HepG2 (cell line): ENCODE measurements around the gene ARHGEF11. TPM values are rescaled to one million over a fixed set of nuclear protein-coding genes. Genes with fewer than 3 reads are reported as not detected.

ENCODE experiments used
- ATAC-seq: fragments of 200-7000 bp; cut with Tn5 transposase; 3 replicates; pipeline ENCODE4 v1.9.1; 2020; ENCODE audit warnings: mild to moderate bottlenecking, moderate library complexity
- BruUV-seq: library from RNA; stranded (reverse); fragments of 400-500 nt; replicated peaks from 2 replicates; lab custom pipeline; 2021; lab: Mats Ljungman, UMichigan
- CTCF ChIA-PET: fragments of 300-600 bp; formaldehyde crosslinking; extraction: SDS; loops from one replicate; lab custom pipeline; 2021; ENCODE audit warnings: low total read pairs, inconsistent platforms, low intra/inter-chr PET ratio; lab: Yijun Ruan, JAX
- POLR2A ChIA-PET: fragments of 350-600 bp; sonication (Branson Sonifier 250); formaldehyde crosslinking; loops from one replicate; lab custom pipeline; 2020; ENCODE audit warnings: antibody characterized with exemption, inconsistent platforms; lab: Yijun Ruan, JAX
- DNase-seq: peaks from one replicate; pipeline ENCODE4 v3.0.0-alpha.2; 2015; ENCODE audit warnings: low spot score
- FAIRE-seq: peaks from 3 replicates; lab custom pipeline; 2011; peaks lifted over from hg19 to GRCh38; lab: Jason Lieb, UNC
- H2AFZ ChIP-seq: one replicate; pipeline ENCODE4 v1.6.1; 2011; ENCODE audit warnings: low read length, inconsistent platforms
- H3K27ac ChIP-seq: fragments of 300-600 bp; 3 replicates; pipeline ENCODE4 v1.8.0; 2011; ENCODE audit warnings: mixed run types, mild to moderate bottlenecking, mixed read lengths, low read length, inconsistent platforms; ENCODE audit not compliant: insufficient read depth; ENCODE audit errors: extremely low read length
- H3K27me3 ChIP-seq, 2 experiments: fragments of 200-600 bp in 1 of 2; 2 replicates in 1 of 2; 3 replicates in 1 of 2; pipeline versions ENCODE4 v1.6.0 to v1.8.0; 2011; ENCODE audit warnings: low read length in 2 of 2, mild to moderate bottlenecking in 2 of 2, moderate library complexity in 2 of 2, inconsistent platforms in 1 of 2; ENCODE audit not compliant: insufficient read depth in 2 of 2, control insufficient read depth in 1 of 2
- H3K36me3 ChIP-seq, 2 experiments: fragments of 200-600 bp in 1 of 2; replicated peaks in 1 of 2; 2 replicates in 1 of 2; 3 replicates in 1 of 2; pipeline versions ENCODE4 v1.5.1 to v1.8.0; 2011; ENCODE audit warnings: low read length in 2 of 2, inconsistent platforms in 1 of 2; ENCODE audit not compliant: insufficient read depth in 2 of 2, control insufficient read depth in 1 of 2
- H3K4me1 ChIP-seq: 2 replicates; pipeline ENCODE4 v1.5.1; 2012; ENCODE audit warnings: low read length, inconsistent platforms; ENCODE audit not compliant: insufficient read depth
- H3K4me2 ChIP-seq: 2 replicates; pipeline ENCODE4 v1.6.0; 2011; ENCODE audit warnings: low read depth, low read length, inconsistent platforms
- H3K4me3 ChIP-seq, 3 experiments: fragments of 200-600 bp in 1 of 3; sonication (generic), shearing (Covaris generic) in 1 of 3; replicated peaks in 1 of 3; 2 replicates each; pipeline ENCODE4 v1.5.1; 2011 to 2016; ENCODE audit warnings: low read length in 3 of 3, inconsistent platforms in 2 of 3, low read depth in 2 of 3, mild to moderate bottlenecking in 2 of 3, control low read depth in 1 of 3, mixed read lengths in 1 of 3; ENCODE audit not compliant: insufficient read depth in 1 of 3
- H3K79me2 ChIP-seq: one replicate; pipeline ENCODE4 v1.6.1; 2011; ENCODE audit warnings: low read length, inconsistent platforms; ENCODE audit not compliant: insufficient read depth
- H3K9ac ChIP-seq: 2 replicates; pipeline ENCODE4 v1.6.0; 2011; ENCODE audit warnings: mild to moderate bottlenecking, low read depth, low read length, inconsistent platforms; ENCODE audit not compliant: insufficient read depth
- H3K9me3 ChIP-seq: 2 replicates; pipeline ENCODE4 v1.5.1; 2012; ENCODE audit warnings: mild to moderate bottlenecking, low read length
- H4K20me1 ChIP-seq: 2 replicates; pipeline ENCODE4 v1.6.0; 2011; ENCODE audit warnings: inconsistent platforms, mild to moderate bottlenecking, low read length, moderate library complexity; ENCODE audit not compliant: insufficient read depth
- ARID5B ChIP-seq: IDR thresholded peaks from 2 replicates; pipeline ENCODE4 v1.4.0; 2020; ENCODE audit warnings: mild to moderate bottlenecking, missing genetic modification reagents
- CEBPG ChIP-seq: IDR thresholded peaks from 2 replicates; pipeline ENCODE4 v1.6.1; 2016
- FLYWCH1 ChIP-seq: sonication (generic); formaldehyde crosslinking; IDR thresholded peaks from 2 replicates; pipeline ENCODE4 v1.8.1; 2023; ENCODE audit warnings: mild to moderate bottlenecking, missing genetic modification reagents
- KAT2B ChIP-seq: fragments of 150-350 bp; IDR thresholded peaks from 2 replicates; pipeline ENCODE4 v1.6.1; 2014; ENCODE audit warnings: low read depth, low read length, borderline replicate concordance
- MLXIP ChIP-seq: sonication (generic); formaldehyde crosslinking; IDR thresholded peaks from 2 replicates; pipeline ENCODE4 v1.9.0; 2021; ENCODE audit warnings: missing genetic modification reagents, borderline replicate concordance
- PHF21A ChIP-seq: sonication (generic); formaldehyde crosslinking; IDR thresholded peaks from 2 replicates; pipeline ENCODE4 v1.5.0; 2020; ENCODE audit warnings: mild to moderate bottlenecking, missing genetic modification reagents
- RBM22 ChIP-seq: fragments of 200-400 bp; formaldehyde crosslinking; optimal IDR thresholded peaks from 2 replicates; pipeline ENCODE3; 2017; ENCODE audit warnings: mild to moderate bottlenecking, low read length, moderate library complexity
- SUZ12 ChIP-seq: fragments of 150-350 bp; IDR thresholded peaks from 2 replicates; pipeline ENCODE4 v1.6.1; 2014; ENCODE audit warnings: low read depth, low read length
- TBL1XR1 ChIP-seq: fragments of 150-350 bp; IDR thresholded peaks from 2 replicates; pipeline ENCODE4 v1.6.1; 2014; ENCODE audit warnings: borderline replicate concordance, low read length; ENCODE audit not compliant: partially characterized antibody
- ZNF10 ChIP-seq: sonication (generic); formaldehyde crosslinking; IDR thresholded peaks from 2 replicates; pipeline ENCODE4 v1.4.0; 2020; ENCODE audit warnings: mild to moderate bottlenecking, low read depth, missing genetic modification reagents, borderline replicate concordance
- ZNF30 ChIP-seq: sonication (generic); formaldehyde crosslinking; IDR thresholded peaks from 2 replicates; pipeline ENCODE4 v1.5.0; 2020; ENCODE audit warnings: mild to moderate bottlenecking, missing genetic modification reagents
- ZNF557 ChIP-seq: sonication (generic); formaldehyde crosslinking; IDR thresholded peaks from 2 replicates; pipeline ENCODE4 v1.4.0; 2020; ENCODE audit warnings: missing genetic modification reagents
- ZSCAN22 ChIP-seq: sonication (generic); formaldehyde crosslinking; IDR thresholded peaks from 2 replicates; pipeline ENCODE4 v1.4.0; 2020; ENCODE audit warnings: mild to moderate bottlenecking, missing genetic modification reagents
- ZSCAN31 ChIP-seq: sonication (generic); formaldehyde crosslinking; IDR thresholded peaks from 2 replicates; pipeline ENCODE4 v1.5.0; 2020; ENCODE audit warnings: low read depth, mild to moderate bottlenecking, missing genetic modification reagents
- ZXDC ChIP-seq: sonication (generic); formaldehyde crosslinking; IDR thresholded peaks from 2 replicates; pipeline ENCODE4 v1.5.0; 2020; ENCODE audit warnings: mild to moderate bottlenecking, missing genetic modification reagents
- WGBS: methylation state at CpG from one replicate; pipeline ENCODE4 v1.1.6; 2017; ENCODE audit warnings: low lambda C conversion rate; 5-methylcytosine and 5-hydroxymethylcytosine counted together
- in situ Hi-C: cut with HindIII; loops from 2 replicates; pipeline ENCODE4 v1.10.0; 2017; ENCODE audit warnings: low pct_unique_long_range_greater_than_20kb; ENCODE audit not compliant: extremely low pct_ligation_motif_present
- intact Hi-C: fragments of 100-400 bp; cut with micrococcal nuclease; formaldehyde crosslinking; loops from one replicate; pipeline ENCODE4 v1.10.0; 2022; ENCODE audit not compliant: unreplicated experiment
- polyA plus RNA-seq, 8 experiments: library from polyadenylated mRNA; depleted of rRNA in 3 of 8; stranded (reverse) in 7 of 8; unstranded in 1 of 8; fragments of >200 nt; fragmentation: Illumina TruSeq in 4 of 8; extraction: Trizol in 4 of 8; gene quantifications; 2 replicates each; pipeline versions ENCODE4 v1.2.1 to v1.2.3, GENCODE V29; 2011 to 2016; ENCODE audit warnings: low read depth in 4 of 8, missing spikeins in 1 of 8, mixed read lengths in 1 of 8; ENCODE audit not compliant: insufficient read depth in 1 of 8
- total RNA-seq, 5 experiments: library from RNA; depleted of rRNA; stranded (reverse); fragments of >200 nt; fragmentation: Illumina TruSeq; extraction: Trizol; gene quantifications; 2 replicates each; pipeline ENCODE4 v1.2.3, GENCODE V29; 2016; ENCODE audit warnings: low read depth in 1 of 5

The ARHGEF11 gene
- total and polyA plus RNA-seq, 2 of the 13 experiments (the other 11 are each of a cell fraction or from before 2014, with no cell fraction given): 16.5 to 21.2 TPM

- Histone ChIP-seq H2AFZ (no peak overlapping the region), H3K9ac (no peak overlapping the region), H3K36me3 (no peaks in the 10 kb centered on the region), H3K79me2 (no peaks in the 10 kb centered on the region), H3K27ac (no peak overlapping the region), H4K20me1 (no peaks in the 10 kb centered on the region), H3K27me3 (no peaks in the 10 kb centered on the region), H3K4me1 (peaks cover 6% of the 10 kb centered on the region), H3K4me2 (no peak overlapping the region), H3K9me3 (peaks cover 5% of the 10 kb centered on the region; the same call in 1 of the 2 replicates), H3K4me3 (no peak overlapping the region)
- WGBS: 10% methylated on average over 2 of the region's 2 CpGs
- intact Hi-C loops (no loop called here), in situ Hi-C loops (no loop called here)
- ATAC-seq: no peak
- ChIA-PET CTCF (no interaction called here), POLR2A (no interaction called here)
- no peak for DNase-seq
- TF ChIP-seq MLXIP (no peak), ZSCAN31 (CRISPR knock-in tag) (no peak), PHF21A (CRISPR knock-in tag) (no peak), ZSCAN22 (CRISPR knock-in tag) (no peak), ZNF10 (no peak), SUZ12 (no peak), TBL1XR1 (no peak), RBM22 (no peak), ZNF30 (no peak), FLYWCH1 (CRISPR knock-in tag) (no peak), ZNF557 (CRISPR knock-in tag) (no peak), KAT2B (no peak), ZXDC (CRISPR knock-in tag) (no peak), CEBPG (CRISPR knock-in tag) (no peak), ARID5B (CRISPR knock-in tag) (no peak)
- no peak for FAIRE-seq
- BruUV-seq: no TSS peak
Observed at GRCh38 chr1:157050836-157051235, 5.3 kb upstream of the ARHGEF11 start.
